HG03039 (cell line): Measurements from ENCODE around the gene CTDNEP1.

Experiments used
- ATAC-seq: cut with Tn5 transposase; IDR thresholded peaks from one replicate; pipeline ENCODE4 v1.9.1; 2021; ENCODE audit warnings: mild to moderate bottlenecking, moderate library complexity; ENCODE audit not compliant: unreplicated experiment

CTDNEP1 gene

GRCh38 chr17:7232114-7232513 is 19.4 kb downstream of the CTDNEP1 start:
- no peak for ATAC-seq

- ATAC-seq, result no peak
Observed at GRCh38 chr17:7229504-7229903, 22.0 kb downstream of the CTDNEP1 start.

GRCh38 chr17:7228920-7229319 is 22.6 kb downstream of the CTDNEP1 start:
- ATAC-seq, result no peak

GRCh38 chr17:7226721-7227710 is 24.5 kb downstream of the CTDNEP1 start:
- no peak for ATAC-seq

GRCh38 chr17:7225711-7226331 is 25.7 kb downstream of the CTDNEP1 start:
- no peak for ATAC-seq

GRCh38 chr17:7224661-7225111 is 26.8 kb downstream of the CTDNEP1 start:
- no peak for ATAC-seq

- ATAC-seq, result no peak
Observed at GRCh38 chr17:7224110-7224509, 27.4 kb downstream of the CTDNEP1 start.

- no peak for ATAC-seq
Observed at GRCh38 chr17:7223375-7223774, 28.2 kb downstream of the CTDNEP1 start.

GRCh38 chr17:7222972-7223292 is 28.6 kb downstream of the CTDNEP1 start:
- ATAC-seq, result no peak

GRCh38 chr17:7222093-7222971 is 29.2 kb downstream of the CTDNEP1 start:
- no peak for ATAC-seq

- ATAC-seq, result no peak
Observed at GRCh38 chr17:7221278-7222092, 30.0 kb downstream of the CTDNEP1 start.

GRCh38 chr17:7220593-7221277 is 30.8 kb downstream of the CTDNEP1 start:
- ATAC-seq, result no peak

- ATAC-seq, result no peak
Observed at GRCh38 chr17:7219812-7220592, 31.5 kb downstream of the CTDNEP1 start, which contains the start of the genes ACADVL and DLG4. Gene ACADVL, plus strand, starts transcription at chr17:7219938. Its CDS starts 47 bp downstream, at chr17:7219985. Gene DLG4, minus strand, starts transcription at chr17:7219836.

- ATAC-seq, result no peak
Observed at GRCh38 chr17:7219229-7219811, 32.2 kb downstream of the CTDNEP1 start.

GRCh38 chr17:7218758-7219157 is 32.8 kb downstream of the CTDNEP1 start:
- ATAC-seq, result no peak

- no peak for ATAC-seq
Observed at GRCh38 chr17:7218166-7218565, 33.4 kb downstream of the CTDNEP1 start.

GRCh38 chr17:7217113-7217987 is 34.2 kb downstream of the CTDNEP1 start:
- ATAC-seq, result no peak
